Smooth muscle cell (in vitro differentiated cells): ENCODE measurements around the gene KCNJ15. TPM values are rescaled to one million over a fixed set of nuclear protein-coding genes. Genes with fewer than 3 reads are reported as not detected.

ENCODE experiments used
- DNase-seq: peaks from one replicate; lab custom pipeline; 2025; ENCODE audit not compliant: unreplicated experiment; lab: John Stamatoyannopoulos, UW
- H2AFZ ChIP-seq: fragments of 200-600 bp; sonication (generic); 2 replicates; pipeline ENCODE4 v1.6.0; 2016; ENCODE audit warnings: antibody characterized with exemption, low read depth, mild to moderate bottlenecking
- H3F3A ChIP-seq: fragments of 200-600 bp; sonication (generic); 2 replicates; pipeline ENCODE4 v1.6.0; 2017; ENCODE audit warnings: antibody characterized with exemption, low read depth
- H3K27ac ChIP-seq: fragments of 200-600 bp; sonication (generic); 2 replicates; pipeline ENCODE4 v1.5.1; 2016; ENCODE audit warnings: low read depth, mild to moderate bottlenecking
- H3K27me3 ChIP-seq: fragments of 200-600 bp; sonication (generic); 2 replicates; pipeline ENCODE4 v1.6.1; 2016; ENCODE audit warnings: low read depth, mild to moderate bottlenecking
- H3K36me3 ChIP-seq: fragments of 200-600 bp; sonication (generic); 2 replicates; pipeline ENCODE4 v1.5.1; 2016; ENCODE audit warnings: low read depth
- H3K4me1 ChIP-seq: fragments of 200-600 bp; sonication (generic); 2 replicates; pipeline ENCODE4 v1.5.1; 2016; ENCODE audit warnings: low read depth
- H3K4me2 ChIP-seq: fragments of 200-600 bp; sonication (generic); 2 replicates; pipeline ENCODE4 v1.6.0; 2016; ENCODE audit warnings: mild to moderate bottlenecking
- H3K4me3 ChIP-seq: fragments of 200-600 bp; sonication (generic); 2 replicates; pipeline ENCODE4 v1.5.1; 2016; ENCODE audit warnings: mild to moderate bottlenecking
- H3K79me2 ChIP-seq: fragments of 200-600 bp; sonication (generic); 2 replicates; pipeline ENCODE4 v1.6.0; 2016; ENCODE audit warnings: low read depth, mild to moderate bottlenecking
- H3K9ac ChIP-seq: fragments of 200-600 bp; sonication (generic); 2 replicates; pipeline ENCODE4 v1.6.0; 2016; ENCODE audit warnings: low read depth
- H3K9me3 ChIP-seq: fragments of 200-600 bp; sonication (generic); replicated peaks from 2 replicates; pipeline ENCODE4 v1.5.1; 2016; ENCODE audit warnings: low read depth
- H4K20me1 ChIP-seq: fragments of 200-600 bp; sonication (generic); 2 replicates; pipeline ENCODE4 v1.6.0; 2016; ENCODE audit warnings: low read depth
- CTCF ChIP-seq: fragments of 200-600 bp; sonication (generic); IDR thresholded peaks from 2 replicates; pipeline ENCODE4 v1.5.1; 2017; ENCODE audit warnings: borderline replicate concordance, mild to moderate bottlenecking, antibody characterized with exemption; ENCODE audit not compliant: insufficient read depth, poor library complexity, severe bottlenecking
- WGBS: methylation state at CpG from one replicate; pipeline ENCODE4 v1.1.7; 2016; ENCODE audit warnings: low lambda C conversion rate; 5-methylcytosine and 5-hydroxymethylcytosine counted together
- polyA plus RNA-seq: library from polyadenylated mRNA; unstranded; fragments of >200 nt; fragmentation: Nextera tagmentation; extraction: Ambion mirVana; gene quantifications from 2 replicates; pipeline ENCODE4 v1.2.1, GENCODE V29; 2016
- total RNA-seq: library from RNA; depleted of rRNA; stranded (reverse); fragments of >200 nt; gene quantifications from 2 replicates; pipeline ENCODE4 v1.2.3, GENCODE V29; 2014

The KCNJ15 gene
- total and polyA plus RNA-seq, 2 experiments from 2014 or later = 4.2 to 21.9 TPM

GRCh38 chr21:38352536-38353219 is 95.9 kb downstream of the KCNJ15 start:
- Histone ChIP-seq H3K9ac (peak overlapping the region; percentile 40), H3K27ac (peak overlapping the region; percentile 93)

GRCh38 chr21:38354231-38354630 is 97.4 kb downstream of the KCNJ15 start:
- Histone ChIP-seq H3K27ac (no peak overlapping the region), H3K27me3 (no peaks in the 10 kb centered on the region), H3K9me3 (no peaks in the 10 kb centered on the region), H3K79me2 (no peaks in the 10 kb centered on the region), H3K9ac (no peak overlapping the region), H3K4me1 (peaks cover 3% of the 10 kb centered on the region), H3K4me2 (no peak overlapping the region), H4K20me1 (no peaks in the 10 kb centered on the region), H3K36me3 (no peaks in the 10 kb centered on the region), H2AFZ (no peak overlapping the region), H3F3A (no peaks in the 10 kb centered on the region), H3K4me3 (no peak overlapping the region)
- 94% methylated on average over 10 of the region's 10 CpGs for WGBS
- DNase-seq = no peak
- no peak for TF ChIP-seq CTCF

More at GRCh38 chr21:38352536-38353219, 95.9 kb downstream of the KCNJ15 start:
- H3K4me3 ChIP-seq = no peak overlapping the region
- H2AFZ ChIP-seq = no peak overlapping the region
- no peaks in the 10 kb centered on the region for H3K36me3 ChIP-seq
- TF ChIP-seq CTCF = peak; percentile 87
- H3K9me3 ChIP-seq = no peaks in the 10 kb centered on the region
- DNase-seq = peak; percentile 6
- no peaks in the 10 kb centered on the region for H3K79me2 ChIP-seq
- H3K27me3 ChIP-seq = no peaks in the 10 kb centered on the region
- peaks cover 3% of the 10 kb centered on the region for H3K4me1 ChIP-seq
- WGBS = 51% methylated on average over 6 of the region's 6 CpGs
- no peaks in the 10 kb centered on the region for H4K20me1 ChIP-seq
- no peaks in the 10 kb centered on the region for H3F3A ChIP-seq
- H3K4me2 ChIP-seq = peak overlapping the region; percentile 60

GRCh38 chr21:38354746-38355145 is 98.0 kb downstream of the KCNJ15 start:
- no peak overlapping the region for H3K9ac ChIP-seq
- TF ChIP-seq CTCF = no peak
- DNase-seq = no peak
- H3K4me3 ChIP-seq = no peak overlapping the region
- H2AFZ ChIP-seq = no peak overlapping the region
- no peaks in the 10 kb centered on the region for H3F3A ChIP-seq
- no peaks in the 10 kb centered on the region for H3K36me3 ChIP-seq
- no peaks in the 10 kb centered on the region for H3K9me3 ChIP-seq
- H4K20me1 ChIP-seq = no peaks in the 10 kb centered on the region
- WGBS = 71% methylated on average over 2 of the region's 2 CpGs
- no peaks in the 10 kb centered on the region for H3K27me3 ChIP-seq
- no peak overlapping the region for H3K4me2 ChIP-seq
- H3K4me1 ChIP-seq = peaks cover 3% of the 10 kb centered on the region
- no peaks in the 10 kb centered on the region for H3K79me2 ChIP-seq
- H3K27ac ChIP-seq = no peak overlapping the region

DNA sequence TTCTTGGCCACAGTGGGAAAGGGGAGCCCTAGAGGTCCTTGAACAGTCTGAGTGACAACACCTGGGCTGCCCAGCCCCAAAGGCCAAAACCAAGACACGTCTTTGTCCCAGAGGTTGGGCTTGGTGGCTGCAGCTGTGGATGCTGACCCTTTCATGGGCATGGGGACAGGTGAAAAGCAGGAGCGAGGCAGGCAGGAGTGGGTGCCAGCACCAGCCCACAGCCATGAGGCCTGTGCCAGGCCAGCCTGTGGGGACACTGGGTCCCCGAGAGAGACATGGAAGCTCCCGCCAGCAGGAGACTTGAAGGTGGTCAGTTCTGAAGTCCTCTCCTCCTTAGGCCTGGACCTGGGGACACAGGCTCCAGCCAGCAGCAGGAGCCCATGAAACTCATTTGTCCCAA is 98.6 kb downstream of the KCNJ15 start:
- H3K79me2 ChIP-seq = no peaks in the 10 kb centered on the region
- no peak overlapping the region for H3K4me2 ChIP-seq
- H3F3A ChIP-seq = no peaks in the 10 kb centered on the region
- no peaks in the 10 kb centered on the region for H3K27me3 ChIP-seq
- no peak overlapping the region for H2AFZ ChIP-seq
- H3K36me3 ChIP-seq = no peaks in the 10 kb centered on the region
- 98% methylated on average over 4 of the region's 4 CpGs for WGBS
- no peak for TF ChIP-seq CTCF
- H3K4me1 ChIP-seq = peaks cover 3% of the 10 kb centered on the region
- H4K20me1 ChIP-seq = no peaks in the 10 kb centered on the region
- no peak for DNase-seq
- H3K9ac ChIP-seq = no peak overlapping the region
- H3K27ac ChIP-seq = no peak overlapping the region
- no peak overlapping the region for H3K4me3 ChIP-seq
- no peaks in the 10 kb centered on the region for H3K9me3 ChIP-seq
